SK-N-SH treated with all-trans-retinoic acid at 6 μM for 48 hours (cell line): Measurements from ENCODE around the gene ZNF300.

ENCODE experiments used
- ATAC-seq: fragments of 200-7000 bp; cut with Tn5 transposase; 3 replicates; pipeline ENCODE4 v1.9.1; 2020; ENCODE audit warnings: mild to moderate bottlenecking, moderate library complexity
- ARNTL ChIP-seq: fragments of 450-650 bp; formaldehyde crosslinking; IDR thresholded peaks from 2 replicates; pipeline ENCODE4 v1.5.0; 2020; ENCODE audit warnings: low read depth, mild to moderate bottlenecking, moderate library complexity, borderline replicate concordance
- BACH2 ChIP-seq: fragments of 250-450 bp; sonication (Bioruptor Pico); IDR thresholded peaks from 2 replicates; pipeline ENCODE4 v1.9.0; 2021; ENCODE audit warnings: mild to moderate bottlenecking, borderline replicate concordance
- CREB5 ChIP-seq: fragments of 250-450 bp; sonication (Bioruptor Pico); IDR thresholded peaks from 2 replicates; pipeline ENCODE4 v1.5.1; 2020; ENCODE audit warnings: low read depth, mild to moderate bottlenecking, moderate library complexity
- CSDC2 ChIP-seq: fragments of 250-450 bp; sonication (Bioruptor Pico); IDR thresholded peaks from 2 replicates; pipeline ENCODE4 v1.5.0; 2020; ENCODE audit warnings: mild to moderate bottlenecking, moderate library complexity
- CSRNP3 ChIP-seq: fragments of 250-450 bp; sonication (Bioruptor Pico); IDR thresholded peaks from 2 replicates; pipeline ENCODE4 v1.5.1; 2021; ENCODE audit warnings: mild to moderate bottlenecking, moderate library complexity
- ESRRG ChIP-seq: fragments of 250-450 bp; sonication (Bioruptor Pico); IDR thresholded peaks from 2 replicates; pipeline ENCODE4 v1.6.1; 2021; ENCODE audit warnings: mild to moderate bottlenecking
- GLIS3 ChIP-seq: fragments of 250-450 bp; sonication (Bioruptor Pico); IDR thresholded peaks from 2 replicates; pipeline ENCODE4 v1.5.0; 2020; ENCODE audit warnings: mild to moderate bottlenecking, moderate library complexity
- ISL1 ChIP-seq: fragments of 250-450 bp; sonication (Bioruptor Pico); IDR thresholded peaks from 2 replicates; pipeline ENCODE4 v2.1.2; 2022; ENCODE audit warnings: mild to moderate bottlenecking, moderate library complexity
- OSR1 ChIP-seq: fragments of 250-450 bp; sonication (Bioruptor Pico); IDR thresholded peaks from 2 replicates; pipeline ENCODE4 v1.8.0; 2022; ENCODE audit warnings: moderate library complexity, mild to moderate bottlenecking, inconsistent platforms
- PATZ1 ChIP-seq: fragments of 250-450 bp; sonication (Bioruptor Pico); IDR thresholded peaks from 2 replicates; pipeline ENCODE4 v1.8.0; 2020; ENCODE audit warnings: mild to moderate bottlenecking, moderate library complexity, borderline replicate concordance
- POU6F1 ChIP-seq: fragments of 250-450 bp; sonication (Bioruptor Pico); IDR thresholded peaks from 2 replicates; pipeline ENCODE4 v1.8.0; 2021; ENCODE audit warnings: low read depth, mild to moderate bottlenecking, moderate library complexity, borderline replicate concordance
- PPARA ChIP-seq: fragments of 250-450 bp; sonication (Bioruptor Pico); IDR thresholded peaks from 2 replicates; pipeline ENCODE4 v1.5.0; 2020; ENCODE audit warnings: mild to moderate bottlenecking, borderline replicate concordance
- RARB ChIP-seq: fragments of 250-450 bp; sonication (Bioruptor Pico); IDR thresholded peaks from 2 replicates; pipeline ENCODE4 v1.8.0; 2021; ENCODE audit warnings: mild to moderate bottlenecking, moderate library complexity
- TCF4 ChIP-seq: fragments of 250-450 bp; sonication (Bioruptor Pico); IDR thresholded peaks from 2 replicates; pipeline ENCODE4 v1.8.0; 2021; ENCODE audit warnings: mild to moderate bottlenecking, moderate library complexity, borderline replicate concordance
- TOX ChIP-seq: fragments of 250-450 bp; sonication (Bioruptor Pico); IDR thresholded peaks from 2 replicates; pipeline ENCODE4 v1.8.0; 2021; ENCODE audit warnings: mild to moderate bottlenecking, moderate library complexity, borderline replicate concordance
- TSHZ2 ChIP-seq: fragments of 250-450 bp; sonication (Bioruptor Pico); IDR thresholded peaks from 2 replicates; pipeline ENCODE4 v1.5.0; 2020; ENCODE audit warnings: mild to moderate bottlenecking, moderate library complexity
- ZC3H10 ChIP-seq: fragments of 250-450 bp; sonication (Bioruptor Pico); IDR thresholded peaks from 2 replicates; pipeline ENCODE4 v1.5.1; 2021; ENCODE audit warnings: mild to moderate bottlenecking, moderate library complexity
- ZFP3 ChIP-seq: fragments of 250-450 bp; sonication (Bioruptor Pico); IDR thresholded peaks from 2 replicates; pipeline ENCODE4 v1.5.0; 2020; ENCODE audit warnings: mild to moderate bottlenecking, moderate library complexity
- ZFP30 ChIP-seq: fragments of 450-650 bp; formaldehyde crosslinking; IDR thresholded peaks from 2 replicates; pipeline ENCODE4 v1.5.0; 2022; ENCODE audit warnings: mild to moderate bottlenecking, moderate library complexity
- ZNF565 ChIP-seq: fragments of 450-650 bp; formaldehyde crosslinking; conservative IDR thresholded peaks from 2 replicates; pipeline ENCODE4 v1.5.0; 2020; ENCODE audit warnings: low read depth, mild to moderate bottlenecking, moderate library complexity
- ZNF70 ChIP-seq: fragments of 450-650 bp; formaldehyde crosslinking; IDR thresholded peaks from 2 replicates; pipeline ENCODE4 v1.5.0; 2020; ENCODE audit warnings: mild to moderate bottlenecking, moderate library complexity
- ZNF8 ChIP-seq: fragments of 450-650 bp; formaldehyde crosslinking; IDR thresholded peaks from 2 replicates; pipeline ENCODE4 v1.5.0; 2020; ENCODE audit warnings: mild to moderate bottlenecking, moderate library complexity

ZNF300 gene

GRCh38 chr5:150945947-150946346 lies 41.2 kb upstream of the ZNF300 start (continued):
- TF ChIP-seq POU6F1 (CRISPR knock-in tag) (no peak), CSDC2 (CRISPR knock-in tag) (no peak), ZNF70 (CRISPR knock-in tag) (no peak)
- TF ChIP-seq, all 23 proteins: peak for 0

- TF ChIP-seq CREB5 (CRISPR knock-in tag) = no peak
- TF ChIP-seq TSHZ2 = no peak
- TF ChIP-seq RARB (CRISPR knock-in tag) = no peak
- TF ChIP-seq OSR1 (CRISPR knock-in tag) = no peak
- no peak for TF ChIP-seq ZC3H10 (CRISPR knock-in tag)
- TF ChIP-seq GLIS3 (CRISPR knock-in tag) = no peak
- no peak for TF ChIP-seq BACH2 (CRISPR knock-in tag)
- no peak for TF ChIP-seq ZFP3
- no peak for TF ChIP-seq CSRNP3 (CRISPR knock-in tag)
- TF ChIP-seq TOX (CRISPR knock-in tag) = no peak
- no peak for TF ChIP-seq PPARA (CRISPR knock-in tag)
- TF ChIP-seq CSDC2 (CRISPR knock-in tag) = no peak
- TF ChIP-seq ZFP30 = no peak
- no peak for TF ChIP-seq TCF4
- TF ChIP-seq ESRRG (CRISPR knock-in tag) = no peak
- TF ChIP-seq ISL1 (CRISPR knock-in tag) = no peak
- TF ChIP-seq ZNF565 = no peak
- no peak for TF ChIP-seq ARNTL (CRISPR knock-in tag)
- TF ChIP-seq POU6F1 (CRISPR knock-in tag) = no peak
- no peak for TF ChIP-seq ZNF8 (CRISPR knock-in tag)
- no peak for ATAC-seq
Observed at GRCh38 chr5:150945486-150945885, 40.7 kb upstream of the ZNF300 start.

- ATAC-seq = no peak
- TF ChIP-seq POU6F1 (CRISPR knock-in tag) (no peak), ZC3H10 (CRISPR knock-in tag) (no peak), ZNF8 (CRISPR knock-in tag) (no peak), ISL1 (CRISPR knock-in tag) (no peak), GLIS3 (CRISPR knock-in tag) (no peak), PATZ1 (CRISPR knock-in tag) (no peak), ZNF70 (CRISPR knock-in tag) (no peak), RARB (CRISPR knock-in tag) (no peak), PPARA (CRISPR knock-in tag) (no peak), ESRRG (CRISPR knock-in tag) (no peak), ZFP3 (no peak), ZNF565 (no peak), ZFP30 (no peak), ARNTL (CRISPR knock-in tag) (no peak), OSR1 (CRISPR knock-in tag) (no peak), CSDC2 (CRISPR knock-in tag) (no peak)
Observed at GRCh38 chr5:150931368-150931965, 26.7 kb upstream of the ZNF300 start.
